Ishikawa (cell line): ENCODE results near the gene NUMB.

Experiments
- EP300 ChIP-seq: IDR thresholded peaks from 2 replicates; pipeline ENCODE4 v1.6.1; 2012; ENCODE audit warnings: borderline replicate concordance
- FOXM1 ChIP-seq: IDR thresholded peaks from 2 replicates; pipeline ENCODE4 v1.6.1; 2012; ENCODE audit warnings: low read depth, borderline replicate concordance
- RAD21 ChIP-seq: IDR thresholded peaks from 2 replicates; pipeline ENCODE4 v1.6.1; 2012; ENCODE audit warnings: low read depth
- TCF12 ChIP-seq: IDR thresholded peaks from 2 replicates; pipeline ENCODE4 v1.6.1; 2012; ENCODE audit warnings: low read depth
- YY1 ChIP-seq: IDR thresholded peaks from 2 replicates; pipeline ENCODE4 v1.6.1; 2012; ENCODE audit warnings: low read depth

- TF ChIP-seq FOXM1 = no peak
- TF ChIP-seq EP300 = no peak
- TF ChIP-seq TCF12 = no peak
- TF ChIP-seq YY1 = no peak
- no peak for TF ChIP-seq RAD21
These were observed 194.1 kb downstream of the NUMB start for GRCh38 chr14:73264080-73264884.
